CD8-positive, alpha-beta memory T cell (primary cell): ENCODE data around the gene PDCD4. TPM values are rescaled to one million over a fixed set of nuclear protein-coding genes. Genes with fewer than 3 reads are reported as not detected.

ENCODE experiments used
- CTCF ChIA-PET: fragments of 350-600 bp; sonication (Branson Sonifier 250); formaldehyde crosslinking; loops from one replicate; lab custom pipeline; 2021; ENCODE audit warnings: antibody characterized with exemption; lab: Charles Lee
- POLR2A ChIA-PET: fragments of 350-600 bp; sonication (Branson Sonifier 250); formaldehyde crosslinking; loops from one replicate; lab custom pipeline; 2021; ENCODE audit warnings: antibody characterized with exemption; lab: Charles Lee
- DNase-seq, 5 donors: peaks; one replicate each; pipeline versions ENCODE4 v3.0.0 to v3.0.0-alpha.2; 2020 to 2022; ENCODE audit warnings: mixed read lengths in 1 of 5
- H3K27ac ChIP-seq: one replicate; pipeline ENCODE4 v1.7.0; 2013; ENCODE audit warnings: low read depth, mild to moderate bottlenecking, low read length, moderate library complexity
- H3K27me3 ChIP-seq: 2 replicates; pipeline ENCODE4 v1.7.0; 2013; ENCODE audit warnings: low read length, mild to moderate bottlenecking; ENCODE audit not compliant: insufficient read depth, poor library complexity, severe bottlenecking
- H3K36me3 ChIP-seq: 2 replicates; pipeline ENCODE4 v1.7.0; 2013; ENCODE audit warnings: mild to moderate bottlenecking, low read length, moderate library complexity; ENCODE audit not compliant: insufficient read depth
- H3K4me1 ChIP-seq: 2 replicates; pipeline ENCODE4 v1.7.0; 2013; ENCODE audit warnings: mild to moderate bottlenecking, low read length, moderate library complexity; ENCODE audit not compliant: insufficient read depth
- H3K4me3 ChIP-seq: 2 replicates; pipeline ENCODE4 v1.7.0; 2013; ENCODE audit warnings: mild to moderate bottlenecking, low read length
- H3K9me3 ChIP-seq: 2 replicates; pipeline ENCODE4 v1.7.0; 2013; ENCODE audit warnings: mild to moderate bottlenecking, low read length
- H3K27ac Mint-ChIP-seq, 8 donors: one replicate each; pipeline ENCODE4 v1.8.0; 2020 to 2021; ENCODE audit warnings: mixed read lengths in 8 of 8, mild to moderate bottlenecking in 6 of 8, inconsistent platforms in 3 of 8, moderate library complexity in 3 of 8
- H3K27me3 Mint-ChIP-seq, 2 donors: one replicate each; pipeline ENCODE4 v1.8.0; 2020 to 2021; ENCODE audit warnings: mixed read lengths in 2 of 2, mild to moderate bottlenecking in 1 of 2, moderate library complexity in 1 of 2
- H3K36me3 Mint-ChIP-seq, 3 donors: one replicate each; pipeline ENCODE4 v1.8.0; 2020 to 2021; ENCODE audit warnings: mixed read lengths in 3 of 3, inconsistent platforms in 1 of 3, mild to moderate bottlenecking in 1 of 3
- H3K4me1 Mint-ChIP-seq, 3 donors: one replicate each; pipeline ENCODE4 v1.8.0; 2020 to 2021; ENCODE audit warnings: mixed read lengths in 3 of 3, inconsistent platforms in 1 of 3, mild to moderate bottlenecking in 1 of 3
- H3K4me3 Mint-ChIP-seq, 7 donors: one replicate each; pipeline ENCODE4 v1.8.0; 2020 to 2021; ENCODE audit warnings: mixed read lengths in 7 of 7, mild to moderate bottlenecking in 6 of 7, moderate library complexity in 4 of 7, inconsistent platforms in 2 of 7
- H3K9me3 Mint-ChIP-seq, 5 donors: one replicate each; pipeline ENCODE4 v1.8.0; 2020 to 2022; ENCODE audit warnings: mixed read lengths in 5 of 5, mild to moderate bottlenecking in 3 of 5, moderate library complexity in 2 of 5, inconsistent platforms in 1 of 5
- polyA plus RNA-seq: library from polyadenylated mRNA; unstranded; fragments of 300-500 nt; fragmentation: Illumina TruSeq; gene quantifications from one replicate; pipeline ENCODE4 v1.2.3, GENCODE V29; 2021
- total RNA-seq, 2 experiments: library from RNA; stranded (reverse); gene quantifications; one replicate each; pipeline ENCODE4 v1.2.3, GENCODE V29; 2021

PDCD4 gene
- total and polyA plus RNA-seq, 3 experiments from 2014 or later = 88.4 to 540 (median 96.1) TPM

DNA sequence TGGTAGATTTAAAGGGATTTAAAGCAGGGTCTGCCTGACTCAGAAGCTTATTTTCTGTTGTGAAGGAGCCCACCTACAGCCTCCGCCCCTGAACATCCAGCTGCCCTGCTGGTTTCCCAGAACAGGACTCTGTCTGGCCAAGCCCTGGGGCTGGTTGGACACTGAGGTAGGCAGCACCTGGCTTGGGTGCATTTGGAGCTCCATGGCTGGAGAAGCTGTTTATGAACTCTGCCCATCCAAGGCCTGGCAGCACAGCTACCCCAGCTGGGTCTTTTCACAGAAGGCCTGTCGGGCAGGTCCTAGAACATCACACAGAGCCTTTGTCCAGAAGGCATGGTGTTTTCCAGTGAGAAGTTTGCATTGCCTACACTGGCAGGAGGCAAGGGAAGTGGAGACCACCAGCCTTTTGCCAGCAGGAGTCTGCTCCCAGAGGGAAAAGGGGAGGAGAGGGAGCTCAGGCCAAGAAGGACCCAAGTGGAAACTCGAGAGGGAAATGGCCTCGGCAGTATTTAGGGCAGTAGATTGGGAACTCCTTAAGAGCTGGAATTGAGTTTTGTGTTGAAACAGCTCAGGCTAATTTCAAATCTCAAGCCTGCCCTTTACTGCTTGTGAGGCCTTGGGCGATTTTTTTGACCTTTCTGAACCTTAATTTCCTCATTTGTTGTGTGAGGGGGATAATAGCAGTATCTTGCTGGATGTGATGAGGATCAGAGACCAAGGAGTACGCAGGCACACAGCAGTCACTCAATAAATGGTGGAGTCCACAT lies 12.3 kb upstream of the PDCD4 start:
- Histone ChIP-seq H3K4me3 (peak overlapping the region; percentile 5), H3K27ac (peak overlapping the region; percentile 26), H3K4me1 (peaks cover 90% of the 10 kb centered on the region), H3K9me3 (no peaks in the 10 kb centered on the region), H3K27me3 (no peaks in the 10 kb centered on the region), H3K36me3 (no peaks in the 10 kb centered on the region)
- no peak for DNase-seq
- peak overlapping the region; percentile 89 to 99 (median 97) for H3K27ac Mint-ChIP-seq
- ChIA-PET CTCF (interaction anchor here (0.6 to 3.8 kb wide), 8 partner anchors 9 to 113 kb away, joined by 3 to 22 read pairs (median 4); partner anchors contain the start of gene PDCD4), POLR2A (interaction anchor here (0.5 to 5.3 kb wide), 3 partner anchors 13 to 651 kb away, joined by 3 to 54 read pairs (median 7); partner anchors contain the start of gene PDCD4)
- H3K36me3 Mint-ChIP-seq = peaks cover 0 to 1% (median 0%) of the 10 kb centered on the region in 3 donors
- peaks cover 86 to 91% (median 90%) of the 10 kb centered on the region in 3 donors for H3K4me1 Mint-ChIP-seq
- H3K4me3 Mint-ChIP-seq = peak overlapping the region; percentile 13 to 79 (median 65)
- no peaks in the 10 kb centered on the region for H3K9me3 Mint-ChIP-seq
- no peaks in the 10 kb centered on the region for H3K27me3 Mint-ChIP-seq

DNA sequence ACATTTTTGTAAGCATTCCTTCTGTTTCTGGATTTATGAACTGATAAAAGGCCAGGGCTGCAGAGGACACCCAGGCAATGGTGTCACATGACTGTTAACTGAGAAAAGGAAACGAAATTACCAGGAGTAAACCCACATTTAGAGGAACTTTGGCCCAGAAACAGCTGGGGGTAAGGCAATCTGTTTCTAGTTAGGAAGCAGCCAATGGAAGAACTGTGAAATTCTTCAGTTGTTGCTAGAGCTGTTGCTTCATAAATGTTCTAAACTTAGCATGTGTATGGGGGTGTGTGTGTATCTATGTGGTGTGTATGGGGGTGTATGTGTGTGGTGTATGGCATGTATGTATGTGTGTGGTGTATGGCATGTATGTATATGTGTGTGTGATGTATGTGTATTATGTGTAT lies 11.8 kb upstream of the PDCD4 start:
- Histone ChIP-seq H3K4me1 (peaks cover 89% of the 10 kb centered on the region), H3K36me3 (no peaks in the 10 kb centered on the region), H3K27ac (peak overlapping the region; percentile 26), H3K27me3 (no peaks in the 10 kb centered on the region), H3K4me3 (peak overlapping the region; percentile 5), H3K9me3 (no peaks in the 10 kb centered on the region)
- DNase-seq = no peak
- Mint-ChIP-seq H3K36me3 (peaks cover 0 to 2% (median 0%) of the 10 kb centered on the region in 3 donors), H3K27me3 (no peaks in the 10 kb centered on the region), H3K9me3 (no peaks in the 10 kb centered on the region), H3K4me3 (peak overlapping the region; percentile 10 to 78 (median 65)), H3K27ac (peak overlapping the region; percentile 89 to 99 (median 97)), H3K4me1 (peaks cover 87 to 91% (median 90%) of the 10 kb centered on the region in 3 donors)
- ChIA-PET POLR2A (interaction anchor here (0.5 to 5.3 kb wide), 4 partner anchors 10 to 652 kb away, joined by 3 to 54 read pairs (median 3); partner anchors contain the start of gene PDCD4), CTCF (interaction anchor here (1.0 to 3.8 kb wide), 6 partner anchors 10 to 57 kb away, joined by 3 to 22 read pairs (median 4); partner anchors contain the start of gene PDCD4)

DNA sequence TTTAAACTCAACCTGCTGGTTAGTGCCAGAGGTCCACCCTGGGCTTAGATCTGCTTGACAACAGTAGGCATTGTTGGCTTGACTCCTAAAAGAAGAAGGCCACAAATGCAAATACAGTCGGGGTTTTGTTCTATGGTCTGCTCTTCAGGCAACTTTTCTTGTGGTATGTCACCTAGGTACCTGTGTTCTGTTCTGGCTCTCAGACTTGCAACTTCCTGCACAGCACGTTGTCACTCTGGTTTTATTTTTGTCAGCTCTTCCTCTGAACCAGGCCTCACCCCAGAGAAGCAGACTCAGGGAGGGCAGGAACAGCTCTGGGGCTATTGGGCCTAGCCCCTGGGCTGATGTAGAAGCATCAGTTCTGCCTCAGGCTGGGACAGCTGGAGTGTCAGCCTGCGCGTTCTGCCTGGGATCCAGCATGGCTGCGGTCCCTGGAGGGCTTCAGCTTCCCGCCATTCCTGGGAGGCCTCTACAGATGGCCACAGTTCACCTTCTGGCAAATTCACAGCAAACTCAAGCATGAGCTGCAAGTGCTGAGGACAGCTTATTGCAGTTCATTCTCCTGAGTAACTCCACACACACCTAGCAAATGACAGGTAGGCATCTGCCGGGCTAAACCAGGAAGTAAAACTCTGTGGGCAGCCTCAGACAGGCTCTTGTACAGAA lies 11.0 kb upstream of the PDCD4 start:
- Histone ChIP-seq H3K27me3 (no peaks in the 10 kb centered on the region), H3K4me1 (peaks cover 90% of the 10 kb centered on the region), H3K27ac (peak overlapping the region; percentile 51), H3K4me3 (peak overlapping the region; percentile 20), H3K36me3 (no peaks in the 10 kb centered on the region), H3K9me3 (no peaks in the 10 kb centered on the region)
- no peaks in the 10 kb centered on the region for H3K9me3 Mint-ChIP-seq
- DNase-seq = peak; percentile 32 to 84 (median 76)
- CTCF ChIA-PET = interaction anchor here (0.9 to 3.8 kb wide), 6 partner anchors 9 to 58 kb away, joined by 3 to 22 read pairs (median 6); partner anchors contain the start of gene PDCD4
- peaks cover 87 to 91% (median 90%) of the 10 kb centered on the region in 3 donors for H3K4me1 Mint-ChIP-seq
- H3K36me3 Mint-ChIP-seq = peaks cover 0 to 2% (median 0%) of the 10 kb centered on the region in 3 donors
- POLR2A ChIA-PET = interaction anchor here (0.7 to 5.3 kb wide), 9 partner anchors 9 to 1586 kb away, joined by 3 to 54 read pairs (median 3); partner anchors contain the start of genes BBIP1, PDCD4, SHOC2 and VTI1A
- H3K27me3 Mint-ChIP-seq = no peaks in the 10 kb centered on the region
- H3K27ac Mint-ChIP-seq = peak overlapping the region; percentile 89 to 99 (median 97)
- peak overlapping the region; percentile 13 to 78 (median 65) for H3K4me3 Mint-ChIP-seq

DNA sequence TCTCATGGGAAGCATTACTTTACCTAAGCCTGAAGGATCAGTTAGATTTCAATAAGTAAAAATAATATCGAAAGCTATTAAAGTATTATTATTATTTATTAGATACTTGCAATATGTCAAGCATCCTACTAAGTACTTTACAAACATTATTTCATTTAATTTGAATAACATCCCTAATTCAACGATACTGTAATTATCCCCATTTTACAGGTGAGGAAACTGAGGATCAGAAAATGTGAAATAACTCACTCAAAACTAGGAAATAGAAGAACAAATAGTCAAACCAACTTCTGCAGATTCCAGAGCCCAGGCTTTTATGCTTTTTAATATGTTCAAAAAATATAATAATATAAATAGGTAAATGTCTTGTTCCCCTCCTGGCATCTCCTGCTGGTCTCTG lies 10.3 kb upstream of the PDCD4 start:
- H3K4me3 Mint-ChIP-seq = peak overlapping the region in 4 of 7 donors; percentile 12 to 78 (median 47)
- Histone ChIP-seq H3K4me3 (peak overlapping the region; percentile 20), H3K4me1 (peaks cover 94% of the 10 kb centered on the region), H3K27me3 (no peaks in the 10 kb centered on the region), H3K9me3 (no peaks in the 10 kb centered on the region), H3K36me3 (no peaks in the 10 kb centered on the region), H3K27ac (no peak overlapping the region)
- peaks cover 0 to 2% (median 0%) of the 10 kb centered on the region in 3 donors for H3K36me3 Mint-ChIP-seq
- peaks cover 91 to 95% (median 93%) of the 10 kb centered on the region in 3 donors for H3K4me1 Mint-ChIP-seq
- POLR2A ChIA-PET = interaction anchor here (0.7 to 5.3 kb wide), 6 partner anchors 9 to 1586 kb away, joined by 3 to 54 read pairs (median 4); partner anchors contain the start of genes PDCD4, VTI1A and ZDHHC6
- H3K27me3 Mint-ChIP-seq = no peaks in the 10 kb centered on the region
- DNase-seq = no peak
- no peaks in the 10 kb centered on the region for H3K9me3 Mint-ChIP-seq
- peak overlapping the region; percentile 89 to 99 (median 98) for H3K27ac Mint-ChIP-seq
- CTCF ChIA-PET = interaction anchor here (0.9 to 3.8 kb wide), 6 partner anchors 8 to 58 kb away, joined by 3 to 22 read pairs (median 6); partner anchors contain the start of gene PDCD4

DNA sequence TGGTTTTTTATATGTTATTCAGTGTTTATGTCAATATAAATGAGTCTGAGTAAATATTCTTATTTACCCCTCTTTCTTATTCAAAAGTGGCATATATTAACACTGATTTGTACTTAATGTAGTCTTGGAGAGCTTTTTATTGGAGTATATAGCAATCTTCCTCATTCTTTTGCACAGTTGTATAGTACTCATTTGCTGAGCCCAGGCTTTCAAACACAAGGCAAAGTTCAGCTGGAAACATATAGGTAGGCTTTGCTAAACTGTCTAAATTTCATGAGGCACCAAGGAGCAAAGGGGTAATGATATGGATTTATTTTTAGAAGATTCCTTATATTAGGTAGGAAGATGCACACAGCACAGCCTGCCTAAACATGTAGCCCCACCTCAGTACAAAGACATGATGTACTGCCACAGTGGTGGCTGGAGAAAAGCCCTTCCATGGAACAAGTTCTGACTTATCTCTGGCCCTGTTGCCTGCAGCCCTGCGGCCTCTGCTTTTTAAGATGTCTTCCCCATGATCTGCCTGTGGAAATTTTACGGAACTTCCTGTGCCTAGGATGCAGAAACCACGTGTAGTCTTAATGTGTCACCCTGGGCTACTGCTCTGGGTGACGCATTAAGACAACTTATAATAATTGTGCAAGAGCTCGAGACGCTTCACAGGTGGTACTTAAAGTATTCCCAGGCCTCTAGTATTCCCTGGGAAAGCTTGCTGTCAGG lies 9.6 kb upstream of the PDCD4 start:
- Mint-ChIP-seq H3K36me3 (peaks cover 0 to 2% (median 0%) of the 10 kb centered on the region in 3 donors), H3K9me3 (no peaks in the 10 kb centered on the region), H3K4me3 (peak overlapping the region in 3 of 7 donors; percentile 10 to 45 (median 13)), H3K27me3 (no peaks in the 10 kb centered on the region), H3K27ac (peak overlapping the region; percentile 59 to 99 (median 98)), H3K4me1 (peaks cover 96 to 100% (median 99%) of the 10 kb centered on the region in 3 donors)
- Histone ChIP-seq H3K27me3 (no peaks in the 10 kb centered on the region), H3K36me3 (no peaks in the 10 kb centered on the region), H3K4me1 (peaks cover 99% of the 10 kb centered on the region), H3K4me3 (peak overlapping the region; percentile 2), H3K9me3 (no peaks in the 10 kb centered on the region), H3K27ac (no peak overlapping the region)
- DNase-seq = no peak
- ChIA-PET CTCF (interaction anchor here (1.0 to 3.8 kb wide), 3 partner anchors 9 to 59 kb away, joined by 3 to 22 read pairs (median 10); partner anchors contain the start of gene PDCD4), POLR2A (interaction anchor here (0.7 to 5.3 kb wide), 4 partner anchors 9 to 19 kb away, joined by 3 to 54 read pairs (median 3); partner anchors contain the start of gene PDCD4)

DNA sequence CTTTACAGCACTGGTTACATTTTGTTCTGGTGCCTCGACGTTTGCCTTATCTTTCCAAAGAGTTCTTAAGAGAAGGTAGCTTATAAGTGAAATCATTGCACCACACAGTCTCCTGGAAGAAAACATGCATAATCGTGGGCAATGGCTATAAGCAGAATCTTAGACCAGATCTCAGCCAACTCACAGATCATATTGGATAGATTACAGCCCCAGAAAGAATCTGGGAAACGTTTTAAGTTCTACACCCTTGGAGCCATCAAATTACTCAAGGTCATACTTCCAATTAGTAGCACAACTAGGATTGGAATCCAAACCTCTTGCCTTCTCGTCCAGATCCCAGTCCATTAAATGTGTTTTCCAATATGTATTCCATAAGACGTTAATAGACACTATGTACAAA lies 8.8 kb upstream of the PDCD4 start:
- H3K27me3 Mint-ChIP-seq = no peaks in the 10 kb centered on the region
- POLR2A ChIA-PET = interaction anchor here (0.7 to 1.0 kb wide), 3 partner anchors 9 to 19 kb away, joined by 3 read pairs; partner anchors contain the start of gene PDCD4

More for the DNA sequence above, 8.8 kb upstream of the PDCD4 start:
- no peaks in the 10 kb centered on the region for H3K36me3 ChIP-seq
- no peak overlapping the region for H3K27ac ChIP-seq
- Mint-ChIP-seq H3K4me3 (peak overlapping the region in 3 of 7 donors; percentile 16 to 83 (median 23)), H3K36me3 (peaks cover 0 to 2% (median 0%) of the 10 kb centered on the region in 3 donors), H3K9me3 (no peaks in the 10 kb centered on the region), H3K4me1 (peaks cover 95 to 100% (median 99%) of the 10 kb centered on the region in 3 donors), H3K27ac (peak overlapping the region; percentile 97 to 100 (median 98))
- DNase-seq = no peak
- CTCF ChIA-PET = interaction anchor here (1.0 kb wide), 1 partner anchor 10 kb away, joined by 3 read pairs; no protein-coding TSS in a partner anchor
- no peak overlapping the region for H3K4me3 ChIP-seq
- H3K27me3 ChIP-seq = no peaks in the 10 kb centered on the region
- H3K9me3 ChIP-seq = no peaks in the 10 kb centered on the region
- H3K4me1 ChIP-seq = peaks cover 99% of the 10 kb centered on the region
